Measurements from ENCODE around the gene ROMO1.
"Not testable (repeated sequence)": the region's sequence is repeated elsewhere in the genome, so short reads cannot be mapped to it uniquely, and the experiment has no call there.

- TF ChIP-seq CTCF, POLR2A (IDR thresholded peaks at IDR 0.05): not testable (repeated sequence)
These were observed 19.1 kb downstream of the ROMO1 start for GRCh38 chr20:35718321-35718720.

All from adrenal gland (tissue), 5 donors.